ENCODE measurements around the gene DCAF5.

Gene DCAF5

DNA sequence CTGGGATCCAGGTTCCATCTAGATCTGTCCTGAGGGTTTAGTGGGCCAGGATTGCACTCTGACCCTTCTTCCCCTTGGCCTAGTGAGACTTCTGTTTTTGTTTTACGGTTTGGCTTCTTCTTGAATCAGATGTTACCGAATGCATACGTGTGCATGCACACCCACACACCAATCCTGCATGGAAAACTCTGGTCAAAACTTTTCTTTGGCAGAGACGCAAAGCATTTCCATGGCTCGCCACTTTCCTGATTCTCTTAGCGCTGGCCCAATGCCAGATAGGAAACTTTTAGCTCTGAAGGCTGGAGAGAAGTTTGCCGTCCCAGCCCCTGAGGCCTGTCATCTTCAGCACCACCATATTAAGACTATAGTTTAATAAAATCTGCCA is 106.5 kb downstream of the DCAF5 start:
- Mint-ChIP-seq H3K27me3 (ENCODE audit: low read depth) (no peaks in the 10 kb centered on the region), H3K9me3 (no peaks in the 10 kb centered on the region), H3K36me3 (ENCODE audit: low read depth) (peaks cover 3% of the 10 kb centered on the region), H3K27ac (peak overlapping the region; percentile 93 to 99 (median 98)), H3K4me3 (peak overlapping the region in 2 of 3 experiments; percentile 7 to 58), H3K4me1 (peaks cover 89% of the 10 kb centered on the region)
- TF ChIP-seq, protein P1, sequence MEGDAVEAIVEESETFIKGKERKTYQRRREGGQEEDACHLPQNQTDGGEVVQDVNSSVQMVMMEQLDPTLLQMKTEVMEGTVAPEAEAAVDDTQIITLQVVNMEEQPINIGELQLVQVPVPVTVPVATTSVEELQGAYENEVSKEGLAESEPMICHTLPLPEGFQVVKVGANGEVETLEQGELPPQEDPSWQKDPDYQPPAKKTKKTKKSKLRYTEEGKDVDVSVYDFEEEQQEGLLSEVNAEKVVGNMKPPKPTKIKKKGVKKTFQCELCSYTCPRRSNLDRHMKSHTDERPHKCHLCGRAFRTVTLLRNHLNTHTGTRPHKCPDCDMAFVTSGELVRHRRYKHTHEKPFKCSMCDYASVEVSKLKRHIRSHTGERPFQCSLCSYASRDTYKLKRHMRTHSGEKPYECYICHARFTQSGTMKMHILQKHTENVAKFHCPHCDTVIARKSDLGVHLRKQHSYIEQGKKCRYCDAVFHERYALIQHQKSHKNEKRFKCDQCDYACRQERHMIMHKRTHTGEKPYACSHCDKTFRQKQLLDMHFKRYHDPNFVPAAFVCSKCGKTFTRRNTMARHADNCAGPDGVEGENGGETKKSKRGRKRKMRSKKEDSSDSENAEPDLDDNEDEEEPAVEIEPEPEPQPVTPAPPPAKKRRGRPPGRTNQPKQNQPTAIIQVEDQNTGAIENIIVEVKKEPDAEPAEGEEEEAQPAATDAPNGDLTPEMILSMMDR (IDR thresholded peaks at IDR 0.05; ENCODE audit: unreplicated experiment in 3 of 3), result no peak

DNA sequence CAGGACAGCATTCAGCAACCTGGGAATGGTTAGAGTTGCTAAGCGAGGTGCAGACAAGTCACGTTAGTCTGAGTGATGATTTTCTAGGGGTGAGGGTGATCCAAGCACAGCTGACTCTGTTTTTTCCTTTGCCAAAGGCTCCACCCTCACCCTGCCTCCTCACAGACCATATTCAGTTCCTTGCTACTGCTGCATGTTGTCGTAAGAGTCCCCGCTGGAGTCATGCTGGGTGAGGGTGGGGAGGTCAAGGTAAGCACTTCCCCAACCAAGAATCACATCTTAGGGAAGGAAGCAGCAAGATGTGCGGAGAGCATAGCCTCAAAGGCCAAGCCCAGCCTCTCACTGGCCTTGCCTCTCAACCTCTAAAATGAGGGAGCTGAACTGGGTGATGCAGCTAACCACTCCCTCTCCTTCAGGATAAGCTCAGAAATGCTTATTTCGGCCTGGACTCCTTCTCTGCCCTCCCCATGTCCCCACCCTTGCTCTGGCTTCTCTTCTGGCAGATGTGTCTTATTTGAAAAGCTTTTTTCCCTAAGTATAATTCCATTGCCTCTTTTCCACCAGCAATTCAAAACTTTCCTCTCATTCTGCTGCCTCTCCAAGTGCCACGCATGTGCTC is 107.0 kb downstream of the DCAF5 start:
- Mint-ChIP-seq H3K36me3 (ENCODE audit: low read depth) (peaks cover 3% of the 10 kb centered on the region), H3K9me3 (no peaks in the 10 kb centered on the region), H3K27me3 (ENCODE audit: low read depth) (no peaks in the 10 kb centered on the region), H3K4me3 (peak overlapping the region in 2 of 3 experiments; percentile 7 to 58), H3K4me1 (peaks cover 86% of the 10 kb centered on the region), H3K27ac (peak overlapping the region; percentile 93 to 99 (median 98))
- TF ChIP-seq, protein P1 (IDR thresholded peaks at IDR 0.05; ENCODE audit: unreplicated experiment in 3 of 3), result no peak

DNA sequence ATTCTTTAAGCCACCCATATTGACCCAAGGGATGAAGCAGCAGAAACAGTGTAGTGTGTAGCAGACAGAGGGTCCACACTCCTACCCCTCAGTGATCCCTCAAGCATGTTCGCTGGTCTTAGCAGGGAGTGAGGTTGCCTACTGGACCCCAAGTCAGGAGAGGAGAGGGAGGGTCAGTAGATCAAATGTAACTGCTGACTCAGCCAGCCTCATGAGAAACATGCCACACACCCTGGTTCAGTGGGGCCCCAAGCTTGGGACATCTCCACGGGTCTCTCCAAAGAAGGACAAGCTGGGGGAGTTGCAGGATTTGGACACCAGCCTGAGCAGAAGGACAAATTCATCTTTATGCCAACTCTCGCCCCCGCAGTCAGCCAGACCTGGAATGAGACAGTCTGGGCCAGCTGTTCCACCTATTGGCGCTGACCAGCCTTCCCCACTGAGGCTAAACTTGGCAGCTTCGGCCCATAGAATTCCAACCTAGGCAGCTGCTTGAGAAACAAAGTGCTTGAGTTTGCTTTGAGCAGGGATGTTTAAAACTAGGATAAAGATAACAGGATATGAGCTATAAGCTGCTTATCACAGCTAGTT is 107.9 kb downstream of the DCAF5 start:
- Mint-ChIP-seq H3K4me1 (peaks cover 77% of the 10 kb centered on the region), H3K36me3 (ENCODE audit: low read depth) (peaks cover 3% of the 10 kb centered on the region), H3K27me3 (ENCODE audit: low read depth) (no peaks in the 10 kb centered on the region), H3K27ac (peak overlapping the region in 2 of 3 experiments; percentile 98 to 99), H3K9me3 (no peaks in the 10 kb centered on the region), H3K4me3 (no peak overlapping the region)
- TF ChIP-seq, protein P1 (IDR thresholded peaks at IDR 0.05; ENCODE audit: unreplicated experiment in 3 of 3), result no peak

DNA sequence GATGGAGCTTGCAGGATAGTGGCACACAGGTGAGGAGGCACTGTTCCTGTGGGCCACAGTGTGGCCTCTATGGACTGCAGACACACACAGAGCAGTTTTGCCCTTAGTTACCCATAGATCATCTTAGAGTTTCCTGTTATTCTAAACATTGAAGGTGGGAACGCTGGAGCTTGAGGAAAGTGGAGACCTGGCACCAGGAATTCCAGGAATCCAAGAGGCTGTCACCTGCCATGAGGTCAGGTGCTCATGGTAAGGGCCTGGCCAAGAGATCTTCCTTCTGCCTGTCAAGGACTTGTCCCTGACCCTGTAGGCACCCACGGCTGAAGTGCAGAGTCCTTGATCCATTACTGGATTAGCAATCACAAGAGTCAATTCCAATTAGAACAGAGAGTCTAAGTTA is 108.6 kb downstream of the DCAF5 start:
- TF ChIP-seq, protein P1 (IDR thresholded peaks at IDR 0.05; ENCODE audit: unreplicated experiment in 3 of 3), result no peak
- peaks cover 3% of the 10 kb centered on the region for H3K36me3 Mint-ChIP-seq (ENCODE audit: low read depth)
- H3K9me3 Mint-ChIP-seq, result no peaks in the 10 kb centered on the region
- H3K27me3 Mint-ChIP-seq (ENCODE audit: low read depth), result no peaks in the 10 kb centered on the region
- no peak overlapping the region for H3K4me3 Mint-ChIP-seq
- peak overlapping the region; percentile 25 to 98 (median 60) for H3K27ac Mint-ChIP-seq
- peaks cover 70% of the 10 kb centered on the region for H3K4me1 Mint-ChIP-seq

DNA sequence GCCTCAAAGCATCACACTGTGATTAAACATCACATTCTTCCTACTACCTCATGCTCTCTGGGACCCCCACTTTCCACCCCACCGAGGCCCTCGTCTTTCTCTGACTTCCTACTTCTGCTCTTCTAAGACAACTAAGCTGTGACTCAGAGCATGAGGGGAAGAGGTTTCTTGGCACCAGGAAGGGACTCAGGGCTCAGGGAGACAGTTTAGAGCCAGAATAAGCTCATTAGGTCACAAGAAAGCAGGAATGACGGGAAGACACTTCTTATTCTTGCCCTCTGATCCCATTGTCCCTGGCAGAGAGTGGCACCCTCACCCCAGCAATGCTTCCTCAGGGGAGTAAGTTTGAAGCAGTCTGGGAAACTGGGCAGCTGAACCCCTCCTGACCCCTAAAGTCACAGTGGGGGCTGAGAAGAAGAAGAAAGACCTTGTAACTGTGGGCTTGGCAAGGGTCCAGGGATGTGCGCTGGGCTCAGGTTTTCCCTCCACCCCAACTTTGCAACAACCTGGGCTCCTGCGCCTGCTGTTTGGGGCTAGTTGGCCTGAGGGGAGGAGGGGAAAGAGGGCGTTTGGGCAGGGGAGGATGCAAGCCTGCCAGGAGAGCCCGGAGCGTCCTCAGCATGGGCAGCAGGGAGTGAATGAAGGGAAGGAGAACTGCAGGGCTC is 109.2 kb downstream of the DCAF5 start:
- H3K4me3 Mint-ChIP-seq, result no peak overlapping the region

More for the DNA sequence above, 109.2 kb downstream of the DCAF5 start:
- Mint-ChIP-seq H3K4me1 (peaks cover 75% of the 10 kb centered on the region), H3K27ac (peak overlapping the region; percentile 25 to 73 (median 60)), H3K27me3 (ENCODE audit: low read depth) (peaks cover 3% of the 10 kb centered on the region), H3K9me3 (no peaks in the 10 kb centered on the region), H3K36me3 (ENCODE audit: low read depth) (peaks cover 3% of the 10 kb centered on the region)
- TF ChIP-seq, protein P1 (IDR thresholded peaks at IDR 0.05; ENCODE audit: unreplicated experiment in 3 of 3), result no peak
